Measurements from ENCODE around the gene ERGIC1.

The ERGIC1 gene

GRCh38 chr5:172796306-172796705 is 37.7 kb upstream of the ERGIC1 start:
- no peak for DNase-seq (ENCODE audit: extremely low read depth, low read depth)
- TF ChIP-seq CTCF (IDR thresholded peaks at IDR 0.05; ENCODE audit: low read depth, low read length) = no peak

GRCh38 chr5:172797771-172798191 is 36.3 kb upstream of the ERGIC1 start:
- no peak for TF ChIP-seq CTCF (IDR thresholded peaks at IDR 0.05; ENCODE audit: low read depth, low read length)
- DNase-seq (ENCODE audit: extremely low read depth, low read depth) = no peak

GRCh38 chr5:172798422-172799215 is 35.4 kb upstream of the ERGIC1 start:
- no peak for TF ChIP-seq CTCF (IDR thresholded peaks at IDR 0.05; ENCODE audit: low read depth, low read length)
- DNase-seq (ENCODE audit: extremely low read depth, low read depth) = peak; percentile 81

- TF ChIP-seq CTCF (IDR thresholded peaks at IDR 0.05; ENCODE audit: low read depth, low read length) = no peak
- no peak for DNase-seq (ENCODE audit: extremely low read depth, low read depth)
Observed at GRCh38 chr5:172799416-172799815, 34.6 kb upstream of the ERGIC1 start.

- no peak for TF ChIP-seq CTCF (IDR thresholded peaks at IDR 0.05; ENCODE audit: low read depth, low read length)
- DNase-seq (ENCODE audit: extremely low read depth, low read depth) = peak; percentile 92
Observed at GRCh38 chr5:172800088-172800551, 33.9 kb upstream of the ERGIC1 start.

- TF ChIP-seq CTCF (IDR thresholded peaks at IDR 0.05; ENCODE audit: low read depth, low read length) = no peak
- peak; percentile 78 for DNase-seq (ENCODE audit: extremely low read depth, low read depth)
Observed at GRCh38 chr5:172801179-172801671, 32.8 kb upstream of the ERGIC1 start.

- TF ChIP-seq CTCF (IDR thresholded peaks at IDR 0.05; ENCODE audit: low read depth, low read length) = no peak
- no peak for DNase-seq (ENCODE audit: extremely low read depth, low read depth)
Observed at GRCh38 chr5:172802112-172802511, 31.9 kb upstream of the ERGIC1 start.
